HG02938 (cell line): ENCODE data around the gene MED12L.
"Not testable (repeated sequence)": the region's sequence is repeated elsewhere in the genome, so short reads cannot be mapped to it uniquely, and the experiment has no call there.

Source experiments
- ATAC-seq: cut with Tn5 transposase; IDR thresholded peaks from one replicate; pipeline ENCODE4 v1.9.1; 2021; ENCODE audit warnings: mild to moderate bottlenecking, moderate library complexity; ENCODE audit not compliant: unreplicated experiment

The MED12L gene, protein sequence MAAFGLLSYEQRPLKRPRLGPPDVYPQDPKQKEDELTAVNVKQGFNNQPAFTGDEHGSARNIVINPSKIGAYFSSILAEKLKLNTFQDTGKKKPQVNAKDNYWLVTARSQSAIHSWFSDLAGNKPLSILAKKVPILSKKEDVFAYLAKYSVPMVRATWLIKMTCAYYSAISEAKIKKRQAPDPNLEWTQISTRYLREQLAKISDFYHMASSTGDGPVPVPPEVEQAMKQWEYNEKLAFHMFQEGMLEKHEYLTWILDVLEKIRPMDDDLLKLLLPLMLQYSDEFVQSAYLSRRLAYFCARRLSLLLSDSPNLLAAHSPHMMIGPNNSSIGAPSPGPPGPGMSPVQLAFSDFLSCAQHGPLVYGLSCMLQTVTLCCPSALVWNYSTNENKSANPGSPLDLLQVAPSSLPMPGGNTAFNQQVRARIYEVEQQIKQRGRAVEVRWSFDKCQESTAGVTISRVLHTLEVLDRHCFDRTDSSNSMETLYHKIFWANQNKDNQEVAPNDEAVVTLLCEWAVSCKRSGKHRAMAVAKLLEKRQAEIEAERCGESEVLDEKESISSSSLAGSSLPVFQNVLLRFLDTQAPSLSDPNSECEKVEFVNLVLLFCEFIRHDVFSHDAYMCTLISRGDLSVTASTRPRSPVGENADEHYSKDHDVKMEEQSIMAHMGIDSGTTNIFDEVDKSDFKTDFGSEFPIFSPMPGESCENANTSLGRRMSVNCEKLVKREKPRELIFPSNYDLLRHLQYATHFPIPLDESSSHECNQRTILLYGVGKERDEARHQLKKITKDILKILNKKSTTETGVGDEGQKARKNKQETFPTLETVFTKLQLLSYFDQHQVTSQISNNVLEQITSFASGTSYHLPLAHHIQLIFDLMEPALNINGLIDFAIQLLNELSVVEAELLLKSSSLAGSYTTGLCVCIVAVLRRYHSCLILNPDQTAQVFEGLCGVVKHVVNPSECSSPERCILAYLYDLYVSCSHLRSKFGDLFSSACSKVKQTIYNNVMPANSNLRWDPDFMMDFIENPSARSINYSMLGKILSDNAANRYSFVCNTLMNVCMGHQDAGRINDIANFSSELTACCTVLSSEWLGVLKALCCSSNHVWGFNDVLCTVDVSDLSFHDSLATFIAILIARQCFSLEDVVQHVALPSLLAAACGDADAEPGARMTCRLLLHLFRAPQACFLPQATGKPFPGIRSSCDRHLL (N-terminal part only)

DNA sequence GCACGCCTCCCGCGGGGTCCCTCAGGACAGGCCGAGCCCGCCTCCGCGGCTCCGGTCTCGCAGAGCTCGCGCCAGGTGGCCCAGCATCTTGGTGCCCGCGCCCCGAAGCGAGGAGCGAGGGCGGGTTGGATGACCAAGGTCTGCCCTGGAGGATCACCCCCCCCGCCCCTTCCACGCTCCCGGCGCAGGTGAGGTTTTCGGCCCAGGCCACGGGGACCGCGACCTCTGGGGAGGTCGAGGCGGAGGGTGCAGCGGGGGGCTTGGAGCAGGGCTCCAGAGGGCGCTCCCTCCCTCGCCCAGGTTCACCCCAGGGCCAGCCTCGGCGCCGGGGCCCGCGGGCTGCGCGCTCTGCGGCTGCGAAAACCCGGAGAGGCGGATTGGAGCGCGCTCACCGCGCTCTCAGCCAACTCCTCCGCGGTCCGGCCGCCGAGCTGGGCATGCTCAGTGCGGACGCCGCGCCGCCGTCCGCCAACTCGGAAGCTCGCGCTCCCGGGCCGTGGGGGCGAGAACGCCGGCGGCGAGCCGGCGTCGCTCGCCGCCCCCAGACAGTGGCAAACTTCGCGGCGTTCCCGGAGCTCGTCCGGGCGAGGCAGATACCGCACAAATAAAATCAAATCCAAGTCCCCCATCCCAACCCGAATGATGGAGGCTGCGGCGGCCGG is at the start of gene MED12L:
Gene MED12L, plus strand, starts transcription at position 438 of the 662 bp plus-strand sequence. CDS start 1,263 bp downstream, outside the sequence.
- peak; percentile 47 for ATAC-seq

DNA sequence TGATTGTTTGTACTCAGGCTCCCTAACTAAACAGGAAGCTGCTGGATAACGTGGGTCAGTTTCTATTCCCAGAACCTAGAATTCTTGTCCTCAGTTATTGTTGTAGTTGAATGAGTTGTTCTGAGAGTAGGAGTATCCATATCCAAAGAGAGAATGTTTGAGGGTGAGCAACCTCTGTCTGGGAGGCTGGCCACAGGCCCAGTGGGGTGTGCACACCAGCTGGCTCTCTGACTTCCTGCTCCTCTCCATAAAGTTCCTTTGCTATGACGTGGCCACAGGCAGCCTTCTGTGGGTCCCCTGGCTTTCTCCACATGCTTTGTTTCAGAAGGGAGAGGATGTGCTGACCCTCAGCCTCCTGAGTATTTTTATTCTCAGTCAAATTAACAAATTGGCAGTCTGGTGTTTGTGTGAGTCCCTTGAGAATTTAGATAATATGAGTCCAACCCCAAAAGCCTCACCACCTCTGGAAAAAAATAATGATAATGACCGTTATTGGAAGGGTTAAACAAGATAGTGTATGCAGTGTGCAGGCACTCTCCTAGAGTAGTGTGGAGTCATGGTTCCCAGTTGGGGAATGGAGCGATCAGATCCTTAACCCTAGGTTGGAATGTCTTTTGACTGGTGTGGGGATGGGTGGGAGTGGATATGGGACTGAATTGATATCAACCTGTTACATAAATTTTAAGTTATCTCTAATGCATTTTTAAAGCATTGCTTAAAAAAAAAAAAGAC is 47.6 kb upstream of the MED12L start:
- no peak for ATAC-seq

DNA sequence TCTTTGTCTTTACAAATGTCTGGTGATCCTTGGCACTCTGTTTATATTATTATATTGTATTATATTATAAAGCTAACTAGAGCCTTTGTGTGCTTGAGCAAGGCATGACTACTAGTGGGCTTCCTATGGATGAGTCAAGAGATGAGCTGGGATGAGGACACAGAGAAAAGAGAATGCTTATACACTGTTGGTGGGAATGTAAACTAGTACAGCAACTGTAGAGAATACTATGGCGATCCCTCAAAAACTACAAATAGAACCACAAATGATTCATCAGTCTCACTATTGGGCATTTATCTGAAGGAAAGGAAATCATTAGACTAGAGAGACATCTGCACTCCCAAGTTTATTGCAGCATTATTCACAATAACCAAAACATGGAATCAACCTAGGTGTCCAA is 40.8 kb upstream of the MED12L start:
- no peak for ATAC-seq

DNA sequence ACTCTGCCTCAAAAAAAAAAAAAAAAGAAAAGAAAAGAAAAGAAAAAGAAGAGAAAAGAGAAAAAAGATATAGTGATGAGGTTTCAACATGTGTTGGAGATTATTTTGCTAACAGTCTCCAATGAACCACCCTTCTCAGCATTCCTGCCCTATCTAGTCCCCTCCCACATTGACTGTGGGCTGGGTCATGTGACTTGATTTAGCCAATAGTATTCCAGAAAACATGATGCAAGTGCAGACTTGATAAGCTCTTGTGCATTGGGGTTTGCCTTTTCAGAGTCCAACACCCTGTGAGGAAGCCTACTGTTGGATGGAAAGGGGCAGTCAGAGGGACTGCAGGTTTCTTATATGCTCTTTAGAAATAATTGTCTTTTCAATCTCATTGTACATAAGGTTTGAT is 37.8 kb upstream of the MED12L start:
- no peak for ATAC-seq

GRCh38 chr3:151051533-151051932 is 33.9 kb upstream of the MED12L start:
- no peak for ATAC-seq

GRCh38 chr3:151052346-151052745 is 33.1 kb upstream of the MED12L start:
- ATAC-seq, result no peak

DNA sequence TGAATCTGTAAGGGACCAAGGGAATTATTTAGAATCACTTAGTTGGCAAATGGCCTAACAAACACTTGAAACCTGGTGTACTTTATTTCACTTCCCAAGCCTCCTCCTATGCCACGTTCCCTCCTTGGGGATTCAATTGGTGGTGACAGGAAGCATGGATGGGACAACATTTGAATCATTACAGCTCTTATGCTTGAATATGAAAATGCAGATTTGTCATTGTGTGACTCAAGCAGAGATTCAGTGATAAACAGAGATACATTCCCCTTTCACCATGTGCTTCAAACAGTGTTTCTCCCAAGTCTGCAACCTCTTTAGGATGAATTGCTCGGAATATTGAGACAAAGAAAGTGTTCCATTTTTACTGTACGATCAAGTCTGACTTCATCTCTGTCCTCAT is 32.7 kb upstream of the MED12L start:
- no peak for ATAC-seq

DNA sequence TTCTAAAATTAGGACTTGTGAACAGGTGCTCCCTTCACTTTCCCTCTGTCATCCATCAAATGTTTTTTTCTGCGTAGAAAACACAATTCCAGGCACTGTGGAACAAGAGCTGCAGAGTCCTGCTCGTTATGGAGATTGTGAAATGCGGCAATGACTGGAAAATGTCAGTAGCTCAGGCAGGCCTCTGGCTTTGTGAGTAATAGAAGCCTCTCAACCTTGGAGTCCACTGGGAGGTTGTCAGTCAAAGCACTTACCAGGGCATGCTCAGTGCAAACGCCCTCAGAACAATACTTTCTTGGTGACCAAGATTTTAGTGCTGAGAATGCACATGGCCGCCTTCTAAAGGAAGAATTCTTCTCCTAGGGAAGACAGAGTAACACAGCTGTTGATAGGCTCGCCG is 26.7 kb upstream of the MED12L start:
- ATAC-seq, result no peak

DNA sequence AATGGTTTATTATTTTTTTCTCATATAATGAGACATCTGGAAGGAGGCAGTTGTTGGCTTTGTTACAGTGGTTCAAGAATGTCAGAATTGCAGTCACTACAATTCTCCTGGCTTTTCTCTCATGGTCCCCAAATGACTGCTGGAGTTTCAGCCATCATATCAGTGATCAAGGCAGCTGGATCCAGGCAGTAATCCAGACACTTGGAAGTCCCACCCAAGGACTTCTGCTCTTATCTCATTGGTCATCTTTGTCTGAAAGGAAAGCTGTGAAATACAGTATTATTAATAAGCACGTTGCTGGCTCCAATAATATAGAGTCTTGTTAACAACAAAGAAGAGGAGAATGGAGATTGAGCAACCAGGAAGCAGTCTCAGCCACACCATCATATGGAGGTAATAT is 22.9 kb upstream of the MED12L start:
- ATAC-seq, result no peak

GRCh38 chr3:151067158-151067557 is 18.3 kb upstream of the MED12L start:
- no peak for ATAC-seq

- not testable (repeated sequence) for ATAC-seq
Measured at GRCh38 chr3:151072842-151073241, 12.6 kb upstream of the MED12L start.

DNA sequence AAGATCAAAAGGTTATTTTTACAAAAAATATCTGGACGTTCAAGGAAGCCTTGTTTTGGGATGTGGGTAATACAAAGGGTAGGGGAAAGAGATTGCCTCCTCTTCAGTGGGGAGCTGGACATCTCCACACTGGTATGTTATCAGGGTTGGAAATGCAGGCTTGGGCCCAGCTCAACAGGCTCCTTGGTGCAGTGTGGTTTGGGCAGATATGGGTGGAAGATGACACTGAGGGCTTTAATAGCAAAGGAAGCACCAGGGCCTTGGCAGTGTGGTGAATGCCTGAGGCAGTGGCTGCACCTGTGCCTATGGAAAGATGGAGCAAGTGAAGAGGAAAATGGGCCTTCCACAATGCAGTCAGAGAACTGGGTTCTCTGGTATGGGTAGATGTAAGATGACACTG is 11.2 kb upstream of the MED12L start:
- ATAC-seq, result no peak

DNA sequence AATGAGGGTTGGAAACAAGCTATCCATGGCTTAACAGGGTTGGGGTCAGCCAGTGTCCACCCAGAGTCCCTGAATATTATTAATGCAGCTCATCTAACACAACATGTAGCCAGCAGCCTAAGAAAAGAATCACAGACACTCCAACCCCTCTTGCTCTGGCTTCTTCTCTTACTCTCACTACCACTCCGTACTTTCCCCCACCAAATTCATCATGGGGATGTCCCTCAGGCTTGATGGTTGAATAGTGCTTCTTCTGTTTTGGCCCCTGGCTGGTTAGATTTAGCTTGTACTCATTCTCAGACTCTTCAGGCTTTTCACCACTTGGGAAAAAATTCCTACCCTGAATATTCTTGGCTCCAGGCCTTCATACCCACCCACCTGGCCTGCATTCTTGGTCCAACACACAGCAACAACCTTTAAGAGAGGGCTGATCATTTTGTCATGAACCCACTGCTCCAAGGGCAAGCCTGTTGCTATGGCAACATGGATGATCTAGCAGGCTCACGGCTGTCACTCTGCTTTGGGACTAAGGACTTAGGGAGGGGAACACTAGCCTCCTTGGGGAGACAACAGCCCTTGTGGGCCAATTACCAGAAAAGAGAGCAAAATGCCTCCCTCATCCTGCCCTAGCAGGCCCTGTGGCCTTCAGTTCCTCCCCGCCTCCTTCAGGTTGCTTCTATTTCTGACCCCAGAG is 9.4 kb upstream of the MED12L start:
- no peak for ATAC-seq

DNA sequence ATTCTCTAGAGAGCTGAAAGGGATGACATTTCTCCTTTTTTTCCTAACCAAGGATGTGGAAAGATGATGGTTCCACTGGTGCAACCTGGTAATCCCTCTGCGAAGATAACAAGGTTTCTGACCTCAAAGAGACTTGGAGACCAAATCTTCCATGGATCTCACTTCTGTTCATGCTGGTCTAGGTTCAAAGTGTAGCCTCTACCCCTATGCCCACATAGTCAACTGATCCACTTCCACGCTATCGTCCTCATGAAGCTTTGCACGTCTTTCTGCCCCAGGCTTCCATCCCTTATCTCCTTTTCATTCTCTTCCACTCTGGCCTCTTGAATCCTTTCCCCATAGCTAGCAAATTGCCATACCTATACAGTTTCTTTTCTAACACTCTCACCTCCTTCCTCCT is 8.8 kb upstream of the MED12L start:
- ATAC-seq, result no peak

DNA sequence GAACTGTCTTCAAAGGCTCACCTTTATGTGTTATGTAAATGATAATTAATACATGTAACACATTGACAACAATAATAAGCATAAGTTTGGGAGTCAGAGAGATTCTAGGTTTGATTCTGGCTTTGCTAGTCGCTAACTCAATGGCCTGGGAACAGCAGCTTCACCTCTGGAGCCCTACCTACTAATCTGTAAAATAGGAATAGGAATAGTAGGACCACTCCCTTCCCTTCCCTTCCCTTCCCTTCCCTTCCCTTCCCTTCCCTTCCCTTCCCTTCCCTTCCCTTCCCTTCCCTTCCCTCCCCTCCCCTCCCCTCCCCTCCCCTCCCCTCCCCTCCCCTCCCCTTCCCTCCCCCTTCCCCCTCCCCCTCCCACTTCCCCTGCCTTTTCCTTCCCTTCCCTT is 4.4 kb upstream of the MED12L start:
- not testable (repeated sequence) for ATAC-seq

- no peak for ATAC-seq
Measured at GRCh38 chr3:151082880-151083838, 2.3 kb upstream of the MED12L start.

DNA sequence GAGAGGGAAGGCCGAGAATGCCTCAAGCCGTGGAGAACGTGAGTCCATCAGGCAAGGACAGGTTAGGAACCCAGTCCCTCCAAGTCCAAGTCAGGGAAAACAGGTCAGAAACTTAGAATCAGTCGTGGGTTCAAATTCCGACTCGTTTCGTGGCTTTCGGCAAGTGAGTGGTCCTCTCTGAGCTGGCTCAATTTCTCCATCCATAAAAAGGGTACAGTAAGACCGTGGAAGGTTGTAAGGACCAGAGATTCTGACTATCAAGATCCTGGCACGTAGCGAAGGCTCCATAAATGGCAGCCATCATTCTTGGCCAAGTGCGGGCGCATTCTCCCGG is 604 bp upstream of the MED12L start:
- ATAC-seq, result no peak

DNA sequence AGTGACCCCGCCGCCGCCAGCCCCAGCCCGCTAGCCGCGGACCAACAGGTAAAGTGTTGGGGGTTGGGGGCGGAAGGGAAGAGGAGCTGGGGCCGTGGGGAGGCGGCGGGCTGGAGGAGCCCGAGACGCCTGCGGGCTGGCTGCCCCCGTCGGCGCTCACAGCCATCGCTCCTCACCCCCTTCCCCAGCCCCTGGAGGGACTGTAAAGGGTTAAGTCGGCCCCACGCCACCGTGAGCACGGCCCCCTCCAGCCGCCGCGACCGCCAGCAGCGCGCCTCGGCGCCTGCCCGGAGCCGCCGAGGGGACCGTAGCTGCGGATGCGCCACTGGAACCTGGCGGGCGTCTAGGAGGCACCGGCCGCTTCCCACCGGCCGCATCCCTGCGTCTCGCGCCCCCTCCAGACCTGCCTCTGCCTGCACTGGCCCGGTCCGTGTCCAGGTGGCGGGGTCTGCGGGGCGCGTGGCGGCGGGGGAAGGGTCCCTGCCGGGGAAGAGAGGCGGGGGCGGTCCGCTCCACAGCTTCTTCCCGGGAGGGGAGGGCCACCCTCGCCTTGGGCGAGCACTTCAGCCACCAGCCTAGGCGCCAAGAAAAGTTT is 522 bp downstream of the MED12L start:
- ATAC-seq, result peak; percentile 17
